Lower leg skin (tissue), 3 donors: ENCODE results near the gene IL11RA.

Source experiments
- CTCF ChIP-seq, 3 donors: fragments of 450-650 bp; IDR thresholded peaks; one replicate each; pipeline ENCODE4 v1.5.1; 2016; ENCODE audit warnings: antibody characterized with exemption in 3 of 3, mild to moderate bottlenecking in 3 of 3, moderate library complexity in 2 of 3
- POLR2A ChIP-seq, 2 donors: fragments of 450-650 bp; IDR thresholded peaks; one replicate each; pipeline ENCODE4 v1.6.1; 2016 to 2017; ENCODE audit warnings: antibody characterized with exemption in 2 of 2, mild to moderate bottlenecking in 1 of 2, moderate library complexity in 1 of 2

DNA sequence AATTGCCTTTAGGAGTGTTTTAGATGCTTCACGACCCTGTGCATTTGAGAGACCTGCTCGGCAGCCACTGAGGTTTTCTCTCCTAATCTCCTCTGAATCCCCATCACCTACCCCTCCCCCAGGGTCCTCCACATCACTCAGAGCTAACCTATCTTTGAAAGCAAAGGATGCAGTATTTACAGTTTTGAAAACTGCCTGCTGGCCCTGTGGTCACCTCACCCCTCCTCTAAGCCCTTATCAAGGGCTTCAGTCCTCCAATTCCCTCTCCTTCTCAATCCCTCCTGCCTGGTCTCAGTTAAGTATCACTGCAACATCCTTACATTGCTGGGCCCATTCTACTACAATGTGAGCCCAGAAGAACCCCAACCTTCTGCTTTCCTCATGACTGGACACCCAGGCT lies 44.7 kb upstream of the IL11RA start:
- TF ChIP-seq POLR2A (IDR thresholded peaks at IDR 0.05) (no peak), CTCF (IDR thresholded peaks at IDR 0.05) (no peak)
